Calu3 (cell line): ENCODE data around the gene CENPS. TPM values are rescaled to one million over a fixed set of nuclear protein-coding genes. Genes with fewer than 3 reads are reported as not detected.

ENCODE experiments used
- BruUV-seq: library from RNA; stranded (reverse); fragments of 400-500 nt; replicated peaks from 2 replicates; lab custom pipeline; 2021; lab: Mats Ljungman, UMichigan
- CTCF ChIA-PET: fragments of 300-600 bp; sonication (Branson Sonifier 250); formaldehyde crosslinking; loops from one replicate; lab custom pipeline; 2022; ENCODE audit warnings: antibody characterized with exemption; lab: Charles Lee
- DNase-seq: peaks from one replicate; pipeline ENCODE4 v3.0.0; 2022
- H3K27ac Mint-ChIP-seq: one replicate; pipeline ENCODE4 v1.8.0; 2022; ENCODE audit warnings: mixed read lengths; ENCODE audit not compliant: unreplicated experiment
- H3K27me3 Mint-ChIP-seq: one replicate; pipeline ENCODE4 v1.8.0; 2022; ENCODE audit warnings: mixed read lengths; ENCODE audit not compliant: unreplicated experiment
- H3K36me3 Mint-ChIP-seq: one replicate; pipeline ENCODE4 v1.8.0; 2022; ENCODE audit warnings: mild to moderate bottlenecking, moderate library complexity, mixed read lengths; ENCODE audit not compliant: insufficient read depth, unreplicated experiment
- H3K4me1 Mint-ChIP-seq: one replicate; pipeline ENCODE4 v1.8.0; 2022; ENCODE audit warnings: mild to moderate bottlenecking, low read depth, mixed read lengths; ENCODE audit not compliant: unreplicated experiment
- H3K4me3 Mint-ChIP-seq: one replicate; pipeline ENCODE4 v1.8.0; 2022; ENCODE audit warnings: mild to moderate bottlenecking, low read depth, moderate library complexity, mixed read lengths; ENCODE audit not compliant: unreplicated experiment
- H3K9me3 Mint-ChIP-seq: one replicate; pipeline ENCODE4 v1.8.0; 2022; ENCODE audit warnings: low read depth, mixed read lengths; ENCODE audit not compliant: unreplicated experiment
- intact Hi-C: fragments of 100-400 bp; cut with micrococcal nuclease; formaldehyde crosslinking; loops from one replicate; pipeline ENCODE4 v1.10.0; 2022; ENCODE audit not compliant: unreplicated experiment
- total RNA-seq: library from RNA; stranded (reverse); gene quantifications from 2 replicates; pipeline ENCODE4 v1.2.3, GENCODE V29; 2022
- TF ChIP-seq, protein P1 (sequence below): fragments of 200-600 bp; IDR thresholded peaks from one replicate; pipeline ENCODE4 v1.8.0; 2022; ENCODE audit warnings: antibody characterized with exemption; ENCODE audit not compliant: unreplicated experiment

Gene CENPS
- total RNA-seq, 1 experiment from 2014 or later: 18.0 TPM

DNA sequence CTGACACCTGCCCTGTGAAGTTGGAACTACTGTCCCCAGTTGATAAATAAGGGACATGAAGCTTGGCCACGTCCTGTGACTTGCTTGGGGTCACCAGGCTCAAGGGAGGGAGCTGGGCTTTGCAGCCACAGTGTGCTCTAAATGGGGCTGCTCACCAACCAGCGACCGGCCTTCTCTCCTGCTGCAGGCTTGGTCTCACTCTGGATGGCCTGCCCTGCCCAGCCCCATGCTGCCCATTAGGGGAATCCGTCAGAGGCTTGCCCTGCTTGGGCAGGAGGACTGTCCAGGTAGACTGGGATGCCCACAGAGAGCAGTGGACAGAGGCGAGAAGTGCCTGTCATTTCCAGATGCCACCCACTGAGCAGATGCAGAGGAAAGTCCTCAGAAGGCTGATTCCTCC is 1.2 kb upstream of the CENPS start:
- Mint-ChIP-seq H3K4me3 (peak overlapping the region; percentile 94), H3K4me1 (no peaks in the 10 kb centered on the region), H3K36me3 (peaks cover 17% of the 10 kb centered on the region), H3K27me3 (no peaks in the 10 kb centered on the region), H3K27ac (no peak overlapping the region), H3K9me3 (no peaks in the 10 kb centered on the region)
- intact Hi-C loops: loop anchor here (1.0 kb wide), 1 partner anchor 52 kb away; no protein-coding TSS in a partner anchor
- no TSS peak for BruUV-seq
- TF ChIP-seq, protein P1, sequence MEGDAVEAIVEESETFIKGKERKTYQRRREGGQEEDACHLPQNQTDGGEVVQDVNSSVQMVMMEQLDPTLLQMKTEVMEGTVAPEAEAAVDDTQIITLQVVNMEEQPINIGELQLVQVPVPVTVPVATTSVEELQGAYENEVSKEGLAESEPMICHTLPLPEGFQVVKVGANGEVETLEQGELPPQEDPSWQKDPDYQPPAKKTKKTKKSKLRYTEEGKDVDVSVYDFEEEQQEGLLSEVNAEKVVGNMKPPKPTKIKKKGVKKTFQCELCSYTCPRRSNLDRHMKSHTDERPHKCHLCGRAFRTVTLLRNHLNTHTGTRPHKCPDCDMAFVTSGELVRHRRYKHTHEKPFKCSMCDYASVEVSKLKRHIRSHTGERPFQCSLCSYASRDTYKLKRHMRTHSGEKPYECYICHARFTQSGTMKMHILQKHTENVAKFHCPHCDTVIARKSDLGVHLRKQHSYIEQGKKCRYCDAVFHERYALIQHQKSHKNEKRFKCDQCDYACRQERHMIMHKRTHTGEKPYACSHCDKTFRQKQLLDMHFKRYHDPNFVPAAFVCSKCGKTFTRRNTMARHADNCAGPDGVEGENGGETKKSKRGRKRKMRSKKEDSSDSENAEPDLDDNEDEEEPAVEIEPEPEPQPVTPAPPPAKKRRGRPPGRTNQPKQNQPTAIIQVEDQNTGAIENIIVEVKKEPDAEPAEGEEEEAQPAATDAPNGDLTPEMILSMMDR: no peak
- CTCF ChIA-PET: interaction anchor here (0.5 kb wide), 1 partner anchor 61 kb away, joined by 7 read pairs; no protein-coding TSS in a partner anchor
- DNase-seq: no peak

DNA sequence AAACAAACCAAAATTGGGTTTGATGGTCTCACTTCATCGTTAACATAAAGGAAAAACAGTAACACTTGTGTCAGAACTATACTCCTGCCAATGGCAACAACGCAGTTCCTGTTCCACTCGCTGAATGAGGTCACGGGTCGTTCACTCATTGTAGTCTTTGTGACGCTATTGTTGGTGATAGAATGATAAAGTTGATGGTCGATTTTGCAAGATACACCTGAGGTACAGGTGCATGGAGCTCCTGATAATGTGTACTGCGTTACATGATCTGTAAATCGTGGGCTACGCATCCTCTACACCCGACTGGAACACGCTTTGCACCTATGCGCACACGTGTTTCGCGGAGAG is 391 bp upstream of the CENPS start:
- H3K9me3 Mint-ChIP-seq: no peaks in the 10 kb centered on the region
- DNase-seq: no peak
- no peaks in the 10 kb centered on the region for H3K4me1 Mint-ChIP-seq
- CTCF ChIA-PET: interaction anchor here (0.5 to 0.7 kb wide), 3 partner anchors 43 to 641 kb away, joined by 3 to 6 read pairs (median 3); no protein-coding TSS in a partner anchor
- TF ChIP-seq, protein P1: no peak
- peak overlapping the region; percentile 75 for H3K27ac Mint-ChIP-seq
- BruUV-seq: no TSS peak
- intact Hi-C loops: loop anchor here (2.0 kb wide), 1 partner anchor 65 kb away; no protein-coding TSS in a partner anchor
- peaks cover 17% of the 10 kb centered on the region for H3K36me3 Mint-ChIP-seq
- peak overlapping the region; percentile 94 for H3K4me3 Mint-ChIP-seq
- no peaks in the 10 kb centered on the region for H3K27me3 Mint-ChIP-seq

DNA sequence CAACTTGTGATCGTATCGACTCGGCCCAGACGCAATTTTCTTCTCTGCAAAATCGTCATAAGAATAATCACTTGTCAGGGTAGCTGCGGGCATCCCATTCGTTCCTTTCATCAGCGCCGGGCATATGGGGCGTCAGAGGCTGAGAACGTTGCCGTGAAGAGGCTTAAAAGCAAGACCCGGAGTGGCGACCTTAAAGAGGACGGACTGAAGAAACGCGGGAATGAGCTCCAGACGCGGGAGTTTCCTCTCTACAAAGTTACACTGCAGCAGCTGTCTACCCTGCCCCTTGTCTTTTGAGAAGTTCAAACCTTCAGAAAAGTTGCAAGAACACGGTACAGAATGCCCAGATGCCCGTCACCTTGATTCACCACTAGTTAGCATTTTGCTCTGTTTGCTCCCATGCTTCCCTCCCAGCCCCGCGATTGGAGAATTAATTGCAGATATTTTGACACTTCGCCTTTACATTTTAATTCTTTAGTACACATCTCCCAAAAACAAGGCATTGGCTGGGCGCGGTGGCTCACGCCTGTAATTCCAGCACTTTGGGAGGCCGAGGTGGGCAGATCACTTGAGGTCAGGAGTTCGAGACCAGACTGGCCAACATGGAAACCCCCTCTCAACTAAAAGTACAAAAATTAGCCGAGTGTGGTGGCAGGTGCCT is 967 bp downstream of the CENPS start:
- CTCF ChIA-PET: interaction anchor here (1.5 kb wide), 2 partner anchors 63 to 64 kb away, joined by 3 to 4 read pairs; no protein-coding TSS in a partner anchor
- Mint-ChIP-seq H3K27ac (peak overlapping the region; percentile 75), H3K4me1 (no peaks in the 10 kb centered on the region), H3K4me3 (peak overlapping the region; percentile 94), H3K9me3 (no peaks in the 10 kb centered on the region), H3K36me3 (peaks cover 17% of the 10 kb centered on the region), H3K27me3 (no peaks in the 10 kb centered on the region)
- TF ChIP-seq, protein P1: no peak
- BruUV-seq: TSS peak; percentile 64
- no peak for DNase-seq
- intact Hi-C loops: loop anchor here (2.0 kb wide), 1 partner anchor 64 kb away; no protein-coding TSS in a partner anchor

DNA sequence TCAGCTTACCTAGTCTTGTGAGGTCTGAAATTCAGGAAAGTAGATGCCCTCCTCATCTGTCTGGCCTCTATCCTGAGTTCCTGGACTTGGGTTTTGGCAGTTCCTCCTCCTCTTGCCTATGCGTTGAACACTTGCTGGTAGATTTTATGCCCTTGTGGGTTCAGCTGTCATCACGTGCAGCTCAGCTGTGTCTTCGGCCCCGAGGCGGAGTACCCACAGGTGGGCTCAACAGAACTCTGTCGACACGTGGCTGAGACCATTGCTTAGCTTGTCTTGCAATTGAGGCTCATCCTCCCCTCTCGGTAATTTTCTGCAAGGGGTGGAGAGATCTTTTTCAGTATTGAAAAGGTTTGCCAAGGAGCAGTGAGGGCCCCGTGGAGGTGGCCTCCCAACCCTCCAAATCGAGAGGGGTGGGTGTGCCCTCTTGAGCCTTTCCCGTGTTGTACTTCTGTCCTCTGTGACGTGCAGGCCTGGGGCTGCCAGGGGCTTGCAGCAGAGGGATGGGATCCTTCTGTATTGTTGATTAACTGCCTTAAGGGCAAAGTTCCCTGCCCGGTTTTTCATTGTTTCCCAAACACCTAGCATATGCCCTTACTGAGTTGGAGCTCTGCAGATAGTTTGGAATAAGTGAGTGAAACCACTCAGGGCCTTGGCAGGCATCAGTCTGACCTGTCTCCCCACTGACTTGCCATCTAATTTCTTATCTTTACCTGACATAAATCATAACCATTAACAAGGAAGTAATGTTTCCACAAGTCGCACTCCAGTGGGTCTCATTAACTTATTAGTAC is 2.9 kb downstream of the CENPS start:
- peaks cover 17% of the 10 kb centered on the region for H3K36me3 Mint-ChIP-seq
- H3K4me3 Mint-ChIP-seq: no peak overlapping the region
- TF ChIP-seq, protein P1: no peak
- CTCF ChIA-PET: no interaction called here
- H3K27ac Mint-ChIP-seq: no peak overlapping the region
- intact Hi-C loops: no loop called here
- no peaks in the 10 kb centered on the region for H3K9me3 Mint-ChIP-seq
- no peaks in the 10 kb centered on the region for H3K27me3 Mint-ChIP-seq
- no peaks in the 10 kb centered on the region for H3K4me1 Mint-ChIP-seq
- BruUV-seq: no TSS peak
- no peak for DNase-seq
